ENCODE results near the gene SLC66A3. TPM values are rescaled to one million over a fixed set of nuclear protein-coding genes. Genes with fewer than 3 reads are reported as not detected.
A peak's percentile ranks its signal among the peaks of the same experiment; 100 is the strongest.

SLC66A3 gene
- total RNA-seq: 1 to 10 TPM; 5.3 to 6.9 (median 6.7) TPM

GRCh38 chr2:11155381-11156035, at the start of gene SLC66A3:
SLC66A3 (plus strand) TSS chr2:11155467; CDS start chr2:11155547, 80 bp downstream.
- Mint-ChIP-seq H3K9me3 (no peaks in the 10 kb centered on the region), H3K4me1 (ENCODE audit: low read depth) (peaks cover 20% of the 10 kb centered on the region), H3K36me3 (ENCODE audit: insufficient read depth) (no peaks in the 10 kb centered on the region), H3K27me3 (ENCODE audit: low read depth) (no peaks in the 10 kb centered on the region), H3K4me3 (peak within 1 kb of the TSS; percentile 80)
- ATAC-seq: peak; percentile 87
- DNase-seq: no peak

- Mint-ChIP-seq H3K9me3 (no peaks in the 10 kb centered on the region), H3K27me3 (ENCODE audit: low read depth) (no peaks in the 10 kb centered on the region), H3K4me1 (ENCODE audit: low read depth) (peaks cover 20% of the 10 kb centered on the region), H3K36me3 (ENCODE audit: insufficient read depth) (no peaks in the 10 kb centered on the region), H3K4me3 (no peak overlapping the region)
- DNase-seq (no peak), ATAC-seq (no peak)
Measured at GRCh38 chr2:11109002-11109401, 46.3 kb upstream of the SLC66A3 start.

- H3K9me3 Mint-ChIP-seq: no peaks in the 10 kb centered on the region
- DNase-seq: no peak
- no peaks in the 10 kb centered on the region for H3K36me3 Mint-ChIP-seq (ENCODE audit: insufficient read depth)
Measured at GRCh38 chr2:11112870-11113428, 42.3 kb upstream of the SLC66A3 start.

GRCh38 chr2:11117776-11118175, 37.5 kb upstream of the SLC66A3 start:
- H3K27me3 Mint-ChIP-seq (ENCODE audit: low read depth): no peaks in the 10 kb centered on the region
- H3K4me1 Mint-ChIP-seq (ENCODE audit: low read depth): no peaks in the 10 kb centered on the region
- no peaks in the 10 kb centered on the region for H3K36me3 Mint-ChIP-seq (ENCODE audit: insufficient read depth)
- DNase-seq (no peak), ATAC-seq (no peak)
- no peaks in the 10 kb centered on the region for H3K9me3 Mint-ChIP-seq
- H3K4me3 Mint-ChIP-seq: no peak overlapping the region

More at GRCh38 chr2:11112870-11113428, 42.3 kb upstream of the SLC66A3 start:
- H3K27me3 Mint-ChIP-seq (ENCODE audit: low read depth): no peaks in the 10 kb centered on the region
- no peaks in the 10 kb centered on the region for H3K4me1 Mint-ChIP-seq (ENCODE audit: low read depth)
- no peak for ATAC-seq
- H3K4me3 Mint-ChIP-seq: no peak overlapping the region

- Mint-ChIP-seq H3K36me3 (ENCODE audit: insufficient read depth) (no peaks in the 10 kb centered on the region), H3K27me3 (ENCODE audit: low read depth) (no peaks in the 10 kb centered on the region), H3K9me3 (no peaks in the 10 kb centered on the region), H3K4me1 (ENCODE audit: low read depth) (no peaks in the 10 kb centered on the region), H3K4me3 (no peak overlapping the region)
- DNase-seq (no peak), ATAC-seq (no peak)
Measured at GRCh38 chr2:11118761-11119160, 36.5 kb upstream of the SLC66A3 start.

GRCh38 chr2:11121099-11121822, 34.0 kb upstream of the SLC66A3 start:
- DNase-seq: no peak
- H3K36me3 Mint-ChIP-seq (ENCODE audit: insufficient read depth): no peaks in the 10 kb centered on the region
- no peaks in the 10 kb centered on the region for H3K9me3 Mint-ChIP-seq
- no peaks in the 10 kb centered on the region for H3K27me3 Mint-ChIP-seq (ENCODE audit: low read depth)
- no peak for ATAC-seq
- no peaks in the 10 kb centered on the region for H3K4me1 Mint-ChIP-seq (ENCODE audit: low read depth)
- H3K4me3 Mint-ChIP-seq: no peak overlapping the region

- no peaks in the 10 kb centered on the region for H3K36me3 Mint-ChIP-seq (ENCODE audit: insufficient read depth)
- H3K27me3 Mint-ChIP-seq (ENCODE audit: low read depth): no peaks in the 10 kb centered on the region
- no peaks in the 10 kb centered on the region for H3K9me3 Mint-ChIP-seq
- H3K4me1 Mint-ChIP-seq (ENCODE audit: low read depth): no peaks in the 10 kb centered on the region
- no peak overlapping the region for H3K4me3 Mint-ChIP-seq
- no peak for DNase-seq
- no peak for ATAC-seq
Measured at GRCh38 chr2:11121823-11122155, 33.5 kb upstream of the SLC66A3 start.

- Mint-ChIP-seq H3K27me3 (ENCODE audit: low read depth) (no peaks in the 10 kb centered on the region), H3K4me3 (no peak overlapping the region), H3K9me3 (no peaks in the 10 kb centered on the region), H3K36me3 (ENCODE audit: insufficient read depth) (no peaks in the 10 kb centered on the region), H3K4me1 (ENCODE audit: low read depth) (no peaks in the 10 kb centered on the region)
- ATAC-seq (no peak), DNase-seq (no peak)
Measured at GRCh38 chr2:11122380-11122779, 32.9 kb upstream of the SLC66A3 start.

GRCh38 chr2:11123001-11123809, 32.1 kb upstream of the SLC66A3 start:
- Mint-ChIP-seq H3K9me3 (no peaks in the 10 kb centered on the region), H3K27me3 (ENCODE audit: low read depth) (no peaks in the 10 kb centered on the region), H3K36me3 (ENCODE audit: insufficient read depth) (no peaks in the 10 kb centered on the region), H3K4me3 (no peak overlapping the region), H3K4me1 (ENCODE audit: low read depth) (no peaks in the 10 kb centered on the region)
- DNase-seq: no peak
- ATAC-seq: no peak

GRCh38 chr2:11123856-11124759, 31.2 kb upstream of the SLC66A3 start:
- Mint-ChIP-seq H3K9me3 (no peaks in the 10 kb centered on the region), H3K36me3 (ENCODE audit: insufficient read depth) (no peaks in the 10 kb centered on the region), H3K4me3 (no peak overlapping the region), H3K27me3 (ENCODE audit: low read depth) (no peaks in the 10 kb centered on the region), H3K4me1 (ENCODE audit: low read depth) (peaks cover 2% of the 10 kb centered on the region)
- peak; percentile 70 to 81 for ATAC-seq
- DNase-seq: peak; percentile 44

GRCh38 chr2:11124760-11125068, 30.6 kb upstream of the SLC66A3 start:
- H3K9me3 Mint-ChIP-seq: no peaks in the 10 kb centered on the region

GRCh38 chr2:11127761-11128160, 27.5 kb upstream of the SLC66A3 start:
- Mint-ChIP-seq H3K4me3 (no peak overlapping the region), H3K27me3 (ENCODE audit: low read depth) (no peaks in the 10 kb centered on the region), H3K9me3 (no peaks in the 10 kb centered on the region), H3K36me3 (ENCODE audit: insufficient read depth) (no peaks in the 10 kb centered on the region), H3K4me1 (ENCODE audit: low read depth) (peaks cover 27% of the 10 kb centered on the region)
- ATAC-seq: no peak
- no peak for DNase-seq

More at GRCh38 chr2:11124760-11125068, 30.6 kb upstream of the SLC66A3 start:
- DNase-seq (no peak), ATAC-seq (no peak)
- Mint-ChIP-seq H3K36me3 (ENCODE audit: insufficient read depth) (no peaks in the 10 kb centered on the region), H3K27me3 (ENCODE audit: low read depth) (no peaks in the 10 kb centered on the region), H3K4me3 (no peak overlapping the region), H3K4me1 (ENCODE audit: low read depth) (peaks cover 4% of the 10 kb centered on the region)

- ATAC-seq (no peak), DNase-seq (no peak)
- Mint-ChIP-seq H3K4me3 (no peak overlapping the region), H3K9me3 (no peaks in the 10 kb centered on the region), H3K27me3 (ENCODE audit: low read depth) (no peaks in the 10 kb centered on the region), H3K4me1 (ENCODE audit: low read depth) (peaks cover 31% of the 10 kb centered on the region), H3K36me3 (ENCODE audit: insufficient read depth) (no peaks in the 10 kb centered on the region)
Measured at GRCh38 chr2:11128243-11128951, 26.9 kb upstream of the SLC66A3 start.
